8988T (cell line): ENCODE measurements around the gene SLC6A8.
A peak's percentile ranks its signal among the peaks of the same experiment; 100 is the strongest.
"Not testable (repeated sequence)": the region's sequence is repeated elsewhere in the genome, so short reads cannot be mapped to it uniquely, and the experiment has no call there.

Source experiments
- DNase-seq: peaks from one replicate; pipeline ENCODE4 v3.0.0; 2011

Gene SLC6A8

DNA sequence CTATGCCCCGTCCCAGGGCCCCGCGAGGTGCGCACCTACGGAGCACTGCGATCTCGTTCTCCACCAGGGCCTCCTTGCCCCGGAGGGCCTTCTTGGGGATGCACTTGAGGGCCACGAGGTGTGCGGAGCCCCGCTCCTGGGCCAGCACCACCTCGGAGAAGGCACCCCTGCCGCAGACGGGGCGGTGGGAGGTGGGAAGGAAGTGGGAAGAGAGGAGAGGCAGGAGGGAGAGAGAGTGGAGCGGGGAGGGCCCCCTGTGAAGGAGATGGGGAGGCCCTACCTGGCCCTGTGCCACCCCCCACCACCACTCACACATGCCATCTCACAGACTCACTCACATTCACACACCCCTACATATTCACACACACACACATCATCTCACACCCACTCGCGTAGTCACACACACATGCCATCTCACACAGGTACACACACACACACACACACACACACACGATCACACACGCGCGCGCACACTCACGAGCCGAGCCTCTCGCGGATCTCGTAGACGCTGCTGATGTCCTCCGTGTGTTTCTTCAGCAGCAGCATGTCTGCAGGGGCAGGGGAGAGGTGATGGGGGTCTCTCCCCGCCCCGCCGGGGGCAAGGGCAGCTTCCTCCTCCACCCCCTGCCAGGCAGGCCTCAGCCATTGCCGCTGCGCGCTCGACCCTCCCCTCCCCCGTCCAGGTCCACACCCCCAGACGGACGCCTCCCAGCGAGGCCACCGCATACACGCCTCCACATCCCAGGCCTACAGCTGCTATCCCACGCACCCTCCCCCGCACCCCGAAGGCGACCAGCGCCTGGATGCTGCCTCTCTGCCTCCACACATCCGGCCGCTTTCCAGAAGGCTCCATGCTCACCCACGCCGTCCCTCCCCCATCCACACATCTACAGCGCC is 14.9 kb upstream of the SLC6A8 start:
- no peak for DNase-seq

DNA sequence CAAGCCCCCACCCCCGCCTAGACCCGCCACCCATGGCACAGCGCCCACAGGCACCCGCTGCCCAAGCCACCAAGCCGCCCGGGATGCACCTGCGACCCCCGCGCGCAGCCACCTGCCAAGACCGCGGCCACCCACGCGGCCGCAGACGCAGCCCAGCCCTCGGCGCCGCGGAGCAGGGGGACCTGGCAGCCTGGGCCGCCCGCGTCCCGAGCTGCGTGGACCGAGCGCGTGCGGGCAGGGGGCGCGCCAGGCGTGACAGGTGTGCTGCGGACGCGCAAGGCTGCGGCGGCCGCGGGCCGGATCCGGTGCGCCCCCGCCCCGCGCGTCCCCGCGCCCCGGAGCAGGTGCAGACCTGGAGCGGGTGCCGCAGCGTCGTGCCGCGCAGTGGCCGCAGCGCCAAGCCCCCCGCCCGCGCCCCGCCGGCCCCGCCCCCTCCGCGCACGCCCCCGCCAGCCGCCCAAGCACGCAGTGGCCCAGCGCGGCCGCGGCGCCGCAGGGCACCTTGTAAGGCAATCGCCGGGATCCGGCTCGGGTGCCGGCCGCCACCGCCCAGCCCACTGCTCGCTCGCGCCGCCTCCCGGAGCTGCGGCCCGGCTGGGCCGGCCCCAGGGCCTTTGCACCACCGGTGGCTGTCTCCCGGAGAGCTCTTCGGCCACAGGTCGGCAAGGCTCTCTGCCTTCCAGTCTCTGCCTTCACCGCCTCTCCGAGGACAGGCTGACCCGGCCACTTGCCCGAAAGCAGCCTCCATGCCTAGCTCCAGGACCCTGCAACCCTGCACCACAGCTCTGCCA is 14.1 kb upstream of the SLC6A8 start, which contains the start of gene PNCK:
Gene PNCK (minus strand): TSS at position 386 of the 791 bp plus-strand sequence. CDS start 737 bp downstream, outside the sequence.
- DNase-seq: no peak

DNA sequence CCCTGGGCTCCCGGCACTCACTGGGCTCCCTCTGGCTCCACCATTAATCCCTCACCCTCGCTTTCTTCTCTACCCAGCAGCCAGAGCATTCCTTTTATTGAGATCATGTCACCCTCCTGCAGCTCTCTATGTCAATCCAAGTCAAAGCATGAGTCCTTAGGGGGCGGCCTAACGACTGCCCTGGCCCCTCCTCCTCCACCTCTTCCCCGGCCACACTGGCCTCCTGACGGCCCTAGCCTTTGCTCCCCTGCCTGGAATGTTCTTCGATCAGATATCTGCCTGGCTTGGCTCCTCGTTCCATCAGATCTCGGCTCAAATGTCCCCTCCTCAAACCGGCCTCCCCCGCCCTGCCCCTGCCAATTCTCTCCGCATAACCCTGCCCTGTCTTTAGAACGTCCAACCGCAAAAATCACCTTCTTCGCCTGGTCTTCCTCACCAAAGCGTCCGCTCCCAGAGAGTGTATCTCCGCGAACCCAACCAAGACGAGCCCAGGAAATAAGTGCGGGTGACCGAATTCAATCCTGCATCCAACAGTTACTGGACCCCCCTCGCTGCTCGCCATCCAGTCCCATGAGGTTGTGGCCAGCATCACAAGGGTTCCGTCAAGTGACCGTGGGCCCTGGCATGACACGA is 13.4 kb upstream of the SLC6A8 start:
- DNase-seq: no peak

DNA sequence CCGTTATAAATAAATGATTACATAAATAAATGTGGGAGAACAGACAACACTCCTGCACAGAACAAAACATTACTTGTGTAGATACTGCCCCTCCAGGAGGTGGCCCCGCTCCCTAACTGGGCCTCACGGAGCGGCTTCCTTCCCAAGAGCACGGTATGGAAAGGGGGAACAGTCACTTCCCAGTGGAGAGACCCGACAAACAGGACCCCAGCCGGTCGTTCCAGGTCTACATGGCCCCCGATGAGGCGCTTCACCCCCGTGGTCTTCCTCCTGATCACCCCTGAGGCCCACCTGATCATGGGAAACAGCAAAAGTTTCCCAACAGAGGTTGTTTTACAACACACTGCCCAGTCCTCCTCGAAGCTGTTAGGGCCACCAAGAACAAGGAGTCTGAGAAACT is 6.6 kb upstream of the SLC6A8 start:
- peak; percentile 4 for DNase-seq

DNA sequence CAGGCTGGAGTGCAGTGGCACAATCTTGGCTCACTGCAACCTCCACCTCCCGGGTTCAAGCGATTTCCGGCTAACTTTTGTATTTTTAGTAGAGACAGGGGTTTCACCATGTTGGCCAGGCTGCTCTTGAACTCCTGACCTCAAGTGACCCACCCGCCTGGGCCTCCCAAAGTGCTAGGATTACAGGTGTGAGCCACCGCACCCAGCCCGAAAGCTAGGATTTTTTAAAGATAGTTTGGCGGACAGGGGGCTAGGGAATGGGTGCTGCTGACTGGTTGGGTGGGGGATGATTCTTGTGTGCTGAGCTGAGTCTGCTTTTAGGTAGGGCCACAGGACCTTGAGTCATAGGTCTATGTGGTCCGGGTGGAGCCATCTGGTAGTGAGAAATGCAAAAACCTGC is 4.2 kb upstream of the SLC6A8 start:
- not testable (repeated sequence) for DNase-seq

DNA sequence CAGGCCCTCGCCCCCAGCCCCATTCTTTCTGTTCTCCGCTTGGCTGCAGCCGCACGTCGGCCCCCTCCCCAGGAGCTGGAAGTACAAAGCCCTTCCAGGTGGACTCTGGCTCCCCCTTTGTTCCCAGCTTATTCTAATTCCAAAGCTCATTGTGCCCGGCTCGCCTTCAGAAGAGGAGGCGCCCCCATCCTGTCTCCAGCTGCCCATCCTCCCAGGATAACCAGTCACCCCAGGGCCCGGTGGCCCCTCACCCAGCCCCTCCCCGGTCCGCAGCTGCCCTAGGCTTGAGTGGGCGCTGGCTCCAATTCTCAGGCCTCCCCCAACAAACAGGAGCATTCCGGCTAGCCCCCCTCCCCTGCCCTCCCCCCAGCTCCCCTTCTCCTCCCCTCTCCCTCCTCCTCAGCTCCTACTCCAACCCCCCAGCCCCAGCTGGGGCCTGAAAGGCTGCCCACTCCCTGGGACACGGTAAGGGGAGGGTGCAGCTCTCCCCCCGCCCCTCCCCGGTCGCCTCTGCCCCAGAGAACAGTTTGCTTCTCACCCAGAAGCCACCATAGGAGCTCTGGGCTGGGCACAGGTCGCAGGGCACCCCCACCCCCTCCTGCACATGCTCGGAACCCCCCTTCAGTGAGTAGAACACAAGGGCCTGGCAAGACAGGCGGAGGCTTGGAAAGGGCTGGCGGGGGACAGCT is 3.1 kb upstream of the SLC6A8 start:
- DNase-seq: no peak

DNA sequence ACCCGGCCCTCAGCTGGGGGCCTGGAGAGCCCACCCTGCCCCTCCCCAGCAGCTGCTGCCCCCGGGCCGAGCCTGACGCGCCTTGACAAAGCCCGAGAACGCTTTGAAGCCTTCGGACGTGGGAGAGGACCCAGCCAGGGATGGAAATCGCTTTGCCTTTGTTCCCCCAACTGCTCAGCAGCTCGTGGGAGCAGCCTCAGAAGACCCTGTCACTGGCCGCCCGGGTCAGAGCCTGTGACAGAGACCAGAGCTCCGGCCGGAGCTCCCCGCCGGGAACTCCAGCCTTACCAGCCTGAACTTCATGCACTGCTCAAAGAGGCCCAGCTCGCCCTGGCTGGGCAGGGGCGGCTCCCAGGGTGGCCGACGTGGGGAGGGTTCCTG is 2.6 kb upstream of the SLC6A8 start:
- DNase-seq: no peak

DNA sequence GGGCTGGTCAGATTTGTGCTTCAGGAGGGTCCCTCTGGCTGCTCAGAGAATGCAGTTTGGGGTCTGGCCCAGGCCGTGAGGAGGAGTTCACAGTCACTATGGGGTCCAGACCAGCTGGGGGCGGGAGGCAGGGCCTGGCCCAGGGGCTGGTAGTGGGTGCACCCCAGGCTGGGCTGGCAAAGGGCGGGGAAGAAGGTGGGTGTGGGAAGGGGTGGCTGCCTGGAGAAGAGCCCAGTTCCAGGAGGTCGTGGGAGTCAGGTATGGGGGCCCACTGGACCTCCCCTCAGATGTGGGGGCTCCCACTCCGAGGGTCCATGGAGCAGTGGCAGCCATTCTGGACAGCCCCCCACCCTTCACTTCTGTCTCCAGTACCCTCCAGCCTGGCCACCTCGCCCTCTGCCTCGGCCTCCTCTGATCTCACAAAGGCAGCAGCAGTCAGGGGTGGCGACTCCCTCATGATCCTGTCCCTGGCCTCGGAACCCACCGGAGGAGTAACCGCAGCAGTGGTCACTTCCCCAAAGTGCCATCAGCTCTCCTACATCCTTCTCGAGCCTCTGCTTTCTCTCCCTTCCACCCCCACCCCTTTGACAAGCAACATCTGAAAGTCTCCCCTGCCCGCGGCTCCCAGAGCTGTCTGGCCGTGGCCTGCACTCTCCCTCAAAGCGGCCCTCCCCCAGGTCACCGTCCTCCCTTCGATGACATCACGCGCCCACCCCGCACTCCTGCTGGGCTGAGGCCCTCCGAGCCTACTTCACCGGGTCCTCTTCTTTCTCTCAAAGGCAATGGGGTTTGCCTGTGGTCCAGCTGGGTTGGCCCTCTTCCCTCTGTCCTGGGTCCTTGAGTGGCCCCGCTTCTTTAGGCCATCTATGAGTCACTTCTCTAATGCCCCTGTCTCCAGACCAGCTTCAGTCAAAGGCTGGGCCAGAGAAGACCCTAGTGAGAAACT is 1.7 kb upstream of the SLC6A8 start:
- no peak for DNase-seq

DNA sequence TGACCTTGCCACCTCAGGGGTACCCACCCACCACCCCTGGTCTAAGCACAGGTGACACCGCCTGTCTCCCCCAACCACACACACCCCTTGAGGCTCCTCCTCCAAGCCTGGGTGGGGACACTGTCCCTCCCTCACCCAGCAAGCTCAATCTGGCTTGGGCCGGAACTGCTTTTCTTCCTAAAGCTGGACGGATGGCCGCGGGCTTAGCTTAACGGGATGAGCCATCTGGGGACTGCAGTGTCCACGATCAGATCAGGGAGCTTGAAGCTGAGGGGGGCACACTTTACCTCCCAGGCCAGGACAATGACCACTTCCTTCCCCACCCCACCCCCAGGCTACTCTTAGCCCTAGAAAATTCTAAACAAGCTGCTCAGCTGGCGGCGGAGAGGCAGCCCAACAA is 1.0 kb upstream of the SLC6A8 start:
- no peak for DNase-seq

DNA sequence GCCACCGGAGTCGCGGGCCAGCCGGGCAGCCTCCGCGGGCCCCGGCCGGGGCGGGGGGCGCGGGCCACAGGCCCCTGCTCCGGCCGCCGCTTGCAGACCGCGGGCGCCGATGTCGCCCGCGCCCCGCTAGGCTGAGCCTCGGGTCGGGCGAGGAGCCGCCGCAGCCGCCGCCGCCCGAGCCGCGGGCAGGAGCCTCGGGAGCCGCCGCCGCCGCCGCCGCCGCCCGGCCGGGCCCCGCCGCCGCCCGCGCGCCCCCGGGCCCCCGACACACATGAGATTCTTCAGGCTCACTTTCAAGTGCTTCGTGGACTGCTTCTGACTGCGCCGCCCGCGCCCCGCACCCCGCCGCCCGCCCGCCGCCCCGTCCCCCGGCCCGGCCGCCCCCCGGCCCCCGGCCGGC is 345 bp downstream of the SLC6A8 start:
- no peak for DNase-seq

DNA sequence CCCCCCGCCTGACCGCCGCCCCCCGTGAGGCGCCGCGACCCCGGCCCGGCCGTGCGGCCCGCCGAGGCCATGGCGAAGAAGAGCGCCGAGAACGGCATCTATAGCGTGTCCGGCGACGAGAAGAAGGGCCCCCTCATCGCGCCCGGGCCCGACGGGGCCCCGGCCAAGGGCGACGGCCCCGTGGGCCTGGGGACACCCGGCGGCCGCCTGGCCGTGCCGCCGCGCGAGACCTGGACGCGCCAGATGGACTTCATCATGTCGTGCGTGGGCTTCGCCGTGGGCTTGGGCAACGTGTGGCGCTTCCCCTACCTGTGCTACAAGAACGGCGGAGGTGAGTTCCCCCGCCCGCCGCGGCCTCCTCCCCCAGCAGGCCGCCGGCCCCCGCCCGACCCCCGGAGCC is 780 bp downstream of the SLC6A8 start:
- no peak for DNase-seq

DNA sequence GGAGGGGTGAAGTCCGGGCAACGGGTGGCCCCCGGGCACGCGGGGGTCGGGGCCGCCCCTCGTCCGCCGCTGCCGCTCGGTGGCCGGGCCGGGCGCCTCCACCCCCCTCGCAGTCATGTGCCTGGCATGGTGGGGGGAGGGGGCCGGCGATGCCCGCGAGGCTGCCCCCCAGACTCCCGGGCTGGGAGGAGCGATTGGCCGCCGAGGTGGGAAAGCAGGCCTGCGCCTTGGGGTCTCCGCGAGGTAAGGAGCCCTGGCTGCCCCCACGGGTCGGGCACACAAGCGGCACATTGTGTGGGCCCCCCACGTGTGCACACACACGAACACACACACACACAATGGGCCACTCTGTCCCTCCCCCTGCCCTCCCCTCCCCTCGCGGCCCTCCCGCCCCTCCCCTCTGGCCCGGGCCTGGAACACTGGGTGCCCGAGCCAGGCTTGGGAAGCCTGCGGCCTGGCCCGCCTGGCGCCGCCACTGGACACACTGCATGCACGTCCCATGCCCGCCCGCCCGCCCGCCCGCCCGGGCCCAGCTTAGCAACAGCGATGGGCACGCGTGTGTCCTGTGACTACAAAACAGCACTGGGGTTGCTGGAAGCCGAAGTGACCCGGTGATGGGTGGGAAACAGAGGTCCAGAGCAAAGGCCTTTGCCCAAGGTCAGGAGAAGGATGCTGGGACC is 1.3 kb downstream of the SLC6A8 start:
- DNase-seq: no peak

DNA sequence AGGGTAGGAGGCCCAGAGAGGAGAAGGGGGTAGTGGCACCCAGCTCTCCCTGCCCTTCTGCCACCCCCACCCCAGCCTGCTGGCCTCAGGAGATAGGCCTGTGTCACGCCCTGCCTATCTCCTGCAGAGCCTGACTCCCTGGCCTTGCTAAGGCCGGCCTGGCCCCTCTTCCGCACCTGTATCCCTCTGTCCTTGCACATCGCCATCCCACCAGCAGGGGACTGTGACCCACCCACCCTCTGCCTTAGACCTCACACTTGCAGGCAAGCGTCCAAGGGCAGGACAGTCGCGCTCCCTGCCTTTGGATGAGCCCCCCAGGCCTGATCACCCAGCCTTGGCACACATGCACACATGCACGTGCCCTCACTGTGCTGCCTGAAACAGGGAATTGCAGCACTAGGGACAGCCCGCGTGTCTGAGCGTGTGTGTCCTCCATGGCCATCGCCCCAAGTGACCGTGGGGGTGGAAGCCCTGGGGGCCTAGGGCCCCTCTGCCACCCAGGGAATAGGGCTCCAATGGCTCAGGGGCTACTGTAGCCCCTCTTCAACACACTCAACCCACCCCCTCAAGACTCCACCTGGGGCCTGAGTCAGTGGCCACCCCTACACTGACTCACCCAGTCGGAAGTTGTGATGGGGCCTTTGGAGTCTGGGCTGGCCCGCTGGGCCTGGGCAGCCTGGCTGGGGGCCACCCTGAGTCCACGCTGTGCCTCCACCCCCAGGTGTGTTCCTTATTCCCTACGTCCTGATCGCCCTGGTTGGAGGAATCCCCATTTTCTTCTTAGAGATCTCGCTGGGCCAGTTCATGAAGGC is 2.1 kb downstream of the SLC6A8 start:
- no peak for DNase-seq

DNA sequence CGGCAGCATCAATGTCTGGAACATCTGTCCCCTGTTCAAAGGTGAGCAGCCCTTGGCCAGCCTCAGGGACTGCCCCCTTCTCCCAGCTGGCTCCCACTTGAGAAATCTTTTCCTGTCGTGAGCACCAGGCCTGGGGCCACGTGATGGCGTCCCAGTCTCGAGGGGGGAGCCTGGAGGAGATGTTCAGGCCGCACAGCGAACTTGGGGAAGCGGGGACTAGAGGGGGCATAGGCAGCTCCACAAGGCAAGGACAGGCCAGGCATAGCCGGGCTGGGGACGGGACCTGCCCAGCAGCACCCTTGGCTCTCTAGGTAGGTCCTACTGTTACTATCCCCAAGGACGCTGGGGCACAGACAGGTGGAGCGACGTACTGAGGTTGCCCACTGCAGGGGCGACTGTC is 2.7 kb downstream of the SLC6A8 start:
- no peak for DNase-seq

DNA sequence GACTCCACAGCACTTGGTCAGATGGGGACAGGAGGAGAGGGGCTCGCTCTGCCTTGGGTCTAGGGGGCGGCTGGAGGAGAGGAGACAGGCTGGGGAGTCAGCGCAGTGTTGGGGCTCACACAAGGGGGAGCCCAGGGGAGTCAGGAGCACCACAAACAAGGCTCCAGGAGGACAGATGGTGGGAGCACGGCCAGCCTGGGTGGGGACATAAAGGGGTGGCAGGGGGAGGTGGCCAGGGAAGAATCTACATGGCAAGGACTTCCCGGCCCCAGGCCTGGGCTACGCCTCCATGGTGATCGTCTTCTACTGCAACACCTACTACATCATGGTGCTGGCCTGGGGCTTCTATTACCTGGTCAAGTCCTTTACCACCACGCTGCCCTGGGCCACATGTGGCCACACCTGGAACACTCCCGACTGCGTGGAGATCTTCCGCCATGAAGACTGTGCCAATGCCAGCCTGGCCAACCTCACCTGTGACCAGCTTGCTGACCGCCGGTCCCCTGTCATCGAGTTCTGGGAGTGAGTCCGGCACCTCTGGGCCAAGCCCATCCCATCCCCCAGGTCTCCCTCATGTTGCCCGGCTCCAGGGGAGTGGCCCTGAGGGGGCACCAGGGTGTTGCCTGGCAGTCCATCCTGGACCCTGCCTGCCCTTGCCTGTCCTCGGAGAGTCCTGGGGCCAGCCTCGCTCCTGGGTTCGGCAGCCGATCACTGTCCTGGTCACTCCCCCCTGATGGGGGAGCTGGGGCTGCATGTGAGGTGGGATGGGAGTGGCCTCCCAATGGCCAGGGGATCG is 3.5 kb downstream of the SLC6A8 start:
- DNase-seq: not testable (repeated sequence)

DNA sequence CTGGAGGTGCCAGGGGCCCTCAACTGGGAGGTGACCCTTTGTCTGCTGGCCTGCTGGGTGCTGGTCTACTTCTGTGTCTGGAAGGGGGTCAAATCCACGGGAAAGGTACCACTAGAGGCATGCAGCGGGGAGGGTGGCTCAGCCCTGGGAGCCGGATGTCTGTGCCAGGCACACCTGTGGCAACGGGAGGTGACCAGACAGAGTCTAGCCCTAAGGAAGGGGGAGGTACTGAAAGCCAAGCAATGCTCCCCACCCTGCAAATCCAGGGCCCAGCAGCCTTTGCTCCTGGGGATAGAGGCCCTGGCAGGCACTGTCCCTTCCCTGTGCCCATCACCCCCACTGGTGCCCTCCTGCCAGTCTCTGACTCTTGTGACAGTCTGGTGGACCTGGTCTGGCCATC is 4.3 kb downstream of the SLC6A8 start:
- no peak for DNase-seq

DNA sequence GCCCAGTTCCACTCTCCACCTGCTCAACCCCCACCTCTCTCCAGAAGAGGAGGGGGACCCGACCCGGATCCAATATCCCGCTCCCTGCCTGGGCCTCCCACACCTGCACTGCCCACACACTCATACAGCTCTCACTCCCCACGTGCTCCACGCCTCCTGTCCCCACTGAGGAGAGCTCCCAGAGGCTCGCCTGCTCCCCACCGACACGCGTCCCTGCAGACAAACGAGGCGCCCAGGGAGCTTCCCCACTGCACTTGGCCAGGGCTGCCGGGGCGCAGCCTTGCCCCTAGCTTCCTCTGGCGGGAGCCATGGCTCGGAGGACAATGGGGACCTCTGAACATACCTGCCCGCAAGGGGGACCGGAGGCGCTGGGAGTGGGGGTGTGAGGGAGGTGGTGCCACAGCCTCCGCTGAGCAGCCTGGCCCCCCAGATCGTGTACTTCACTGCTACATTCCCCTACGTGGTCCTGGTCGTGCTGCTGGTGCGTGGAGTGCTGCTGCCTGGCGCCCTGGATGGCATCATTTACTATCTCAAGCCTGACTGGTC is 5.0 kb downstream of the SLC6A8 start:
- no peak for DNase-seq

DNA sequence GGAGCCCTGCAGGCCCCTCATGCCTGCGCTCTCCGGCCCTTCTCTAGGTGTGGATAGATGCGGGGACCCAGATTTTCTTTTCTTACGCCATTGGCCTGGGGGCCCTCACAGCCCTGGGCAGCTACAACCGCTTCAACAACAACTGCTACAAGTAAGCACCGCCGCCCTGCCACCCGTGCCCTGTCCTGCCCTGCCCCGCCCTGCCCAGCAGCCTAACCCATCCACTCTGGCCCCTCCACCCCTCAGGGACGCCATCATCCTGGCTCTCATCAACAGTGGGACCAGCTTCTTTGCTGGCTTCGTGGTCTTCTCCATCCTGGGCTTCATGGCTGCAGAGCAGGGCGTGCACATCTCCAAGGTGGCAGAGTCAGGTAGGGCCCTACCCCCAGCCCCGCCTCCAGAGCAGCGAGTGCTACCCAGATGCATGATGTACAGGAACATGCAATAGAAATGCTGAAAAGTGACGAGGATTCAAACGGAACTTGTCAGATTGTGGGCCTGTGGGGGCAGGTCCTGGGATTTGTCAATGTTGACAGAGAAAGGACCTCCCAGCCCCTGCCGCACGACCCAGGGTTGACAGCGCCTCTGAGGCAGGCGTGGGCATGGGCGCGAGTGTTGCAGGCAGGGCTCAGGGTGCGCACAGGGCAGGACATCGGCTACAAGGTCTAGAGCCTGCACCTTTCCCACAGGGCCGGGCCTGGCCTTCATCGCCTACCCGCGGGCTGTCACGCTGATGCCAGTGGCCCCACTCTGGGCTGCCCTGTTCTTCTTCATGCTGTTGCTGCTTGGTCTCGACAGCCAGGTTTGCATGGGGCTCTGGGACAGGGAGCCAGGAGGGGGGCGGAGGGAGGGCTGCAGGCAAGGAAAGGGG is 5.7 kb downstream of the SLC6A8 start:
- DNase-seq: no peak
